ENCODE data around the gene PLEKHG7. TPM values are rescaled to one million over a fixed set of nuclear protein-coding genes. Genes with fewer than 3 reads are reported as not detected.

Gene PLEKHG7
- total RNA-seq, 1 experiment from 2014 or later, result not detected

- in situ Hi-C loops (cut with HindIII; ENCODE audit: low pct_unique_long_range_greater_than_20kb, low sequenced_read_pairs), result no loop called here
- no peak for DNase-seq (ENCODE audit: low read depth)
These were observed 4.3 kb upstream of the PLEKHG7 start for GRCh38 chr12:92698474-92698873.

DNA sequence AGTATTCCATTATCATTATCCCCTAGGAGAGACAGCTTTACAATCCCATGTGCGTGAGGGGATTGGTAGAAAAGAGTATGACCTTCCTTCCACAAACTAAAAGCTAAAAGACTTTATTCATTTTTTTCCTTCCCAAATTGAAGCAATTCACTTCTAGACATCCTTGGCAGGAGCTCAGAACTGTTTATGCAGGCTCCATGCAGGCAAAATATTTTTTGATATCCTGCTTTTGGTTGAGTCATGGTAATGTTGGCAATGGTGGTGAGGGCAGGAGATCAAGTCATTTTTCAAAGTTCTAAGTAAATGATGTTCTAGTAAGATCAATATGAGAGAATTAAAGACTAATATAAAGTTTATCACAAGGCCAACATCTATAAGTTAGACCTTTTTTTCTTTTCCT, 1.3 kb upstream of the PLEKHG7 start:
- in situ Hi-C loops (cut with HindIII; ENCODE audit: low pct_unique_long_range_greater_than_20kb, low sequenced_read_pairs), result no loop called here
- DNase-seq (ENCODE audit: low read depth), result no peak

GRCh38 chr12:92703786-92704185, 997 bp downstream of the PLEKHG7 start:
- no peak for DNase-seq (ENCODE audit: low read depth)
- in situ Hi-C loops (cut with HindIII; ENCODE audit: low pct_unique_long_range_greater_than_20kb, low sequenced_read_pairs), result no loop called here

DNA sequence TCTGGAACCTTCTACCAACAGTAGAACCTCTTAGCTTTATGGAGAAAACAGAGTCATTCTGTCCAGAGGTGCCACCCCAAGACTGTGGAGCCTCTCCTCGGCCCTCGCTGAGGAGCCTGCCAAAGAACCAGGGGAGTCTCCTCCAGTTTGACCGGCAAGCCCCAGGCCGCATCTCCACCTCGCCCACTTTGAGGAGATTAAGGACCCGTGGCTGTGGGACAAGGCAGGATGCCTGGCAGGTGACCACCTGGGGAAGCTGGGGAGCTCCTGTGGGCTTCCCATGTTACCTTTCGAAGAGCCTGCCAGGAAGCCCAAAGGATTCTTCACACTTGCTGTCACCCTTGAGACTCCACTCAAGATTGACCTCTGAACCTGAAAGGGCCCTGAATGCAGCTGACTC, 3.8 kb downstream of the PLEKHG7 start:
- in situ Hi-C loops (cut with HindIII; ENCODE audit: low pct_unique_long_range_greater_than_20kb, low sequenced_read_pairs), result no loop called here
- DNase-seq (ENCODE audit: low read depth), result no peak

- DNase-seq (ENCODE audit: low read depth), result no peak
- in situ Hi-C loops (cut with HindIII; ENCODE audit: low pct_unique_long_range_greater_than_20kb, low sequenced_read_pairs), result no loop called here
These were observed 5.1 kb downstream of the PLEKHG7 start for GRCh38 chr12:92707926-92708325.

DNA sequence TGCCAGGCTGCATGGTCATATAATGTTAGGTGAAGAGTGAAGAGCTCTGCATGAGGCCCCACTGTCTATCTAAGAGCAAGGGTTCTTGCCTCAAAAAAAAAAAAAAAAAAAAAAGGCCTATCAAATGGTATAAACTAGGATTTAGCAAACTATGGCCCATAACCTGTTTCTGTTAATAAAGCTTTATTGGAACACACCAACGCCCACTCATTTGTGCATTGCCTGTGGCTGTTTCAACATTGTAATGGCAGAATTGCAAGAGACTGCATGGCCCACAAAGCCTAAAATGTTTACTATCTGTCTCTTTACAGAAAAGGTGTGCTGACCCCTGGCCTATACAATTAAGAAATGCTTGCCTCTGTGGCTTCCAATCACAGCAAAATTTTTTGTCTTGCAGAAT, 12.8 kb downstream of the PLEKHG7 start:
- DNase-seq (ENCODE audit: low read depth), result no peak
- in situ Hi-C loops (cut with HindIII; ENCODE audit: low pct_unique_long_range_greater_than_20kb, low sequenced_read_pairs), result no loop called here

- in situ Hi-C loops (cut with HindIII; ENCODE audit: low pct_unique_long_range_greater_than_20kb, low sequenced_read_pairs), result no loop called here
- no peak for DNase-seq (ENCODE audit: low read depth)
These were observed 14.4 kb downstream of the PLEKHG7 start for GRCh38 chr12:92717202-92717601.

DNA sequence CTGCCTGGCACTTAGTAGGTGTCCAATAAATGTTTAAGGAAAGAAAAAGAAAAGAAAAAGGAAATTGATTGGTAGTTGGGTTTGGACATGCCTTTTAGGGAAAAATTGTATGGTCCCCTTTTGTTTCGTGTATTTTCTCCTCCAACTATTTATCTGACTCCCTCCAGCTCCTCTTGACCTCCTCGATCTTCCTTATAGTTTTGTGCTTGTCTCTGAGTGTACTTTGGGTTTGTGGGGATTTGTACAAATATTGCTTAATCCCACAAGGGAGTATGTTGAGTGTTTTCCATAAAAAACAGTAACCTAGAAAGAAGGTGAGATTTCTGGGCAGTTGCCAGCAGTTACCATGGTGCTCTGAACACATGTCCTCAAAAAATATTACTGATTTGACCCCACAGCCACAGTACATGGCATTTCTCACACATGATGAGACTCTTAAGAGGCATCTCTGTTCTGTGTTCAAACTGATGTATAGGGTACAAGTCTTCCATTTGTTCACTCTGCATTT, 15.7 kb downstream of the PLEKHG7 start:
- in situ Hi-C loops (cut with HindIII; ENCODE audit: low pct_unique_long_range_greater_than_20kb, low sequenced_read_pairs), result no loop called here
- DNase-seq (ENCODE audit: low read depth), result no peak

DNA sequence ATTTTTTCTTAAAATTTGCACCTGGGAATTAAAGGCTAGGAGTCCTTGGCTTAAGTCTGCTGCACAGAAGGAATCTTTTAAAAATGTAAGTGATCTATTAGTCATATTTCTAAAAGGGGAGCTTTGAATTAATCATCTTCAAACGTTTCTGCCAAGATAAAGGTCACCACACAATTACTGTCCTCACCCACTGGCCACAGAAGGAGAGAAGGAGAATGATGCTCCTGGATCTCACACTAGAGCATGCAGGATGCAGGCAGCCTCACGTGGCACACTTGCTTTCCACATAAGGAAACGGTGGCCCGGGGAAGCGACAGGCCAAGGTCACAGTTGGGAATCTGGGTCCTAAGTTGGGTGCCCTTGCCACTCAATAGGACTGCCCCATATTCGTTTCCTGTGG, 16.9 kb downstream of the PLEKHG7 start:
- in situ Hi-C loops (cut with HindIII; ENCODE audit: low pct_unique_long_range_greater_than_20kb, low sequenced_read_pairs), result no loop called here
- no peak for DNase-seq (ENCODE audit: low read depth)

- in situ Hi-C loops (cut with HindIII; ENCODE audit: low pct_unique_long_range_greater_than_20kb, low sequenced_read_pairs), result no loop called here
- DNase-seq (ENCODE audit: low read depth), result no peak
These were observed 18.3 kb downstream of the PLEKHG7 start for GRCh38 chr12:92721130-92721529.

GRCh38 chr12:92721656-92722055, 18.9 kb downstream of the PLEKHG7 start:
- no peak for DNase-seq (ENCODE audit: low read depth)
- in situ Hi-C loops (cut with HindIII; ENCODE audit: low pct_unique_long_range_greater_than_20kb, low sequenced_read_pairs), result no loop called here

DNA sequence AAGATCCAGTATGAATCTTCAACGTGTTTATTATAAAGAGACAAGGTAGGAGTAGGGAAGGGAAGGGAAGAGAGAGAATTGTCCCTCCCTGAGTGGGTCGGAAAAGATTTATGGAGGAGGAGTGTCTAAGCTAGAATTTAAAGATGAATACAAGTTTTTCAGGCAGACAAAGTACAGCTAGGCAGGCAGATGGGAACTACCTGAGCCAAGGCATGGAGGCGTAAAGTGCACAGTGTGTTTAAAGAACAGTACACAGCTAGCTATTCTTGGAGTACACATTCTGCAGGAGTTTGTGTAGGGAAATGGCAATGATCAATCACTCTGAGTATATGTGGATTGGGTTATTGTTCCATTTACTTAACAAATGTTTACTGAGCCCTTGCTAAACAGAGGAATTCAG, 20.1 kb downstream of the PLEKHG7 start:
- in situ Hi-C loops (cut with HindIII; ENCODE audit: low pct_unique_long_range_greater_than_20kb, low sequenced_read_pairs), result no loop called here
- no peak for DNase-seq (ENCODE audit: low read depth)

- in situ Hi-C loops (cut with HindIII; ENCODE audit: low pct_unique_long_range_greater_than_20kb, low sequenced_read_pairs), result no loop called here
- DNase-seq (ENCODE audit: low read depth), result no peak
These were observed 24.1 kb downstream of the PLEKHG7 start for GRCh38 chr12:92726850-92727249.

DNA sequence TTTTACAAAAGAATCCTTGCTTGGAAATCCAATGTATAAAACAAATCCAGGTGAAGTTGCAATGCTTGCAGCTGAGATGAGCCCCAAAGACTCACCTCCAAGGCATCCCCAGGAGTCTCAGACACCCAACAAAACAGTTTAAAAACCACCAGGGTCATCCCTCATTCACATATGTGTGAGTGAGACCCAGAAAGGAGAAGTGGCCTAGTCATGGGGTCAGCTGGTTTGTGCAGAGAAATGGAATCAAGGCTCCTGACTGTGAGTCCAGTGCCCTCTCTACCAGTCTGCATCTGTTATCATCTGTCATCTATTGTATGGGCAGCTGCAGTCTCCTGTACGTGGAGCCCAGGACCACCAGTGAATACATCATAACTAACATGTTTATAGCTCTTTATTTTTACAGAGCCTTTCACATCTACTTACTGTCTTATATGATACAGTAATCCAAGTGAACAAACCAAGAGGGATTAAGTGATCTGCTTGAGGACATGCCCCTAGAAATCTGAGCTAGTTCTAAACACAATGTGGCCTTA, 27.1 kb downstream of the PLEKHG7 start:
- no peak for DNase-seq (ENCODE audit: low read depth)
- in situ Hi-C loops (cut with HindIII; ENCODE audit: low pct_unique_long_range_greater_than_20kb, low sequenced_read_pairs), result no loop called here

GRCh38 chr12:92730758-92731157, 28.0 kb downstream of the PLEKHG7 start:
- no peak for DNase-seq (ENCODE audit: low read depth)
- in situ Hi-C loops (cut with HindIII; ENCODE audit: low pct_unique_long_range_greater_than_20kb, low sequenced_read_pairs), result no loop called here

DNA sequence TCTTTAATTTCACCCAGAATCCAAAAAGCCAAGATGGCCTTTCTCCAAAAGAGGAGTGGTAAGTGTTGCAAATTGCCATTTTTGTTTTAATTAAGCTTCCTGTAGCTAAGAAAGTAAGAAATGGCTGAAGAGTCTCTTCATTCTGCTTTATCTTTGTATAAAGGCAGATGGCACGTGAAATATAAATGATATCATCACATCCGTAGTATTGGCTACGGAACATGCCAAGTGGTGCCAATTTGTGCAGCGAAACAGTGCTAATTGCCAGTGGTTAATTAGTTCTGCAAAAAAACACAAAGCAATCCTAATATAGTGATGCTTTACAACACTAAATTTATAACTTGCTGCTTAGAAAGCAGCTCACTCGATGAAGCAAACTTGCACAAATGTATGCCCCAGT, 29.4 kb downstream of the PLEKHG7 start:
- in situ Hi-C loops (cut with HindIII; ENCODE audit: low pct_unique_long_range_greater_than_20kb, low sequenced_read_pairs), result no loop called here
- DNase-seq (ENCODE audit: low read depth), result no peak

GRCh38 chr12:92732716-92733115, 29.9 kb downstream of the PLEKHG7 start:
- in situ Hi-C loops (cut with HindIII; ENCODE audit: low pct_unique_long_range_greater_than_20kb, low sequenced_read_pairs), result no loop called here
- DNase-seq (ENCODE audit: low read depth), result no peak

- in situ Hi-C loops (cut with HindIII; ENCODE audit: low pct_unique_long_range_greater_than_20kb, low sequenced_read_pairs), result no loop called here
- DNase-seq (ENCODE audit: low read depth), result no peak
These were observed 30.4 kb downstream of the PLEKHG7 start for GRCh38 chr12:92733181-92733580.

DNA sequence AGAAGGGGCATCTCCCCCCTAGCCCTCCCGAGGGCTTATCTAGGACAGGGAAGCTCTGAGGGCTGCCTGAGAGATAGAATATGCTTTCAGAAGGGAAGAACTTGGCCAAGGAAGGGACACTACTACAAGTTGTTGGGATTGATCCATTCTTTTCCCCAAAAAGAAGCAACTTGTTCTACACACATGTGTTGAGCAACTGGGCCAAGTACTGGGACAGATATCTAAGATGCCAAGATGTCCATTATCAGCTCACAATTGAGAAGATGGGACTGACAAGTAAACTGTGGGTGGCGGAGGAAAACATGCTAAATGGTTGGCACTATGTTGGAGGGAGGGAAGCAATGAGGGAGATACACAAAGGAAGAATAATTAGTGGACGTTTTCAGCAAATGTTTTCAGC, 30.9 kb downstream of the PLEKHG7 start:
- no peak for DNase-seq (ENCODE audit: low read depth)
- in situ Hi-C loops (cut with HindIII; ENCODE audit: low pct_unique_long_range_greater_than_20kb, low sequenced_read_pairs), result no loop called here

DNA sequence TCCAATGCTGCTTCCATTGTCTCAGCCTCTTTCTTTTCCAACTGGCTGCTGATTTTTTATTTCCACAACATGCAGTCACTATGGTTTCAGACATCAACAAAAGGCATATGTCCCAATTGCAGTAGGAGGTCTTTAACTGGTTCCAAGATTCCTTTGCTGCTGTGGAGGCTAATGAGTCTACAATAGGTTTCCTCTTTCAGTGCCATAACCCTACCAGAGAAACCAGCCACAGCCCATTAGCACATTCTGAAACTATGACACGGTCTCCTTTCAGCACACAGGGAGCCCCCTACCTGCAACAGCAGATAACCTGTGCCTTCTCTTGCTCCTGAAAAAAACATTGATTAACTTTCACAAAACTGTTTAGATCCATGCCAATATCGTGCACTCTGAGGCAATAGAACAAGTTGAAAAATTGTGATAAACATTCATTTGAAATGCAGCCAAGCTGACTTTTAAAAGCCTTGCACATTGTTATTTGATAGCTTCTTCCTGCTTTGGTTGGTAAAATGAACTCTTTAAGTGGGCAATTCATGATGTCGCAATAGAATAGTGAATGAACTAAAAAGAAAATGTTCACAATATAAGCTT, 32.4 kb downstream of the PLEKHG7 start:
- no peak for DNase-seq (ENCODE audit: low read depth)
- in situ Hi-C loops (cut with HindIII; ENCODE audit: low pct_unique_long_range_greater_than_20kb, low sequenced_read_pairs), result no loop called here

Measured in Caki2 (cell line).